C1 segment of cervical spinal cord (tissue), 14 donors: ENCODE measurements around the gene COA3.

Source experiments
- DNase-seq, 14 donors: peaks; one replicate each; lab custom pipeline; 2025; lab: John Stamatoyannopoulos, UW

COA3 gene

GRCh38 chr17:42818379-42818778 lies 19.9 kb upstream of the COA3 start:
- no peak for DNase-seq

DNA sequence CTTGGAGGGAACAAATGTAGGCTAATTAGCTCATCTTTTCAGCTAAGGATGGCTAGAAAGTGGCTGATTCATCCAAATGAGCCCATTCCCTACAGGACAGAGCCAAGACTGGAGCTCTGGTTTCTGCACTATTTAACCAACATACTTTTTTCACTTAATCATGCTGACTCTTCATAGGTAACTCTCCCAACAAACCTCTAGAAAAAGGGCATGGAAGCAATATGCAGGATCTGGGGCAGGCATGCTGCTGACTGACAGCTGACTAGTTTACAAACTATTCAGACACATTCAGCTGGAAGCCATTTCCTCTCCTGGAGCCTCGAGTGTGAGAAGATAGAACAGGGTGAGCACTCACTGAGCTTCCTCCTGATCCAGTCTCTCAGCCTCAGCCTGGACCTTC lies 19.4 kb upstream of the COA3 start:
- DNase-seq: no peak

GRCh38 chr17:42814633-42815399 lies 16.3 kb upstream of the COA3 start:
- no peak for DNase-seq

GRCh38 chr17:42809250-42809649 lies 10.7 kb upstream of the COA3 start:
- peak in 2 of 14 donors; percentile 1 to 25 for DNase-seq

DNA sequence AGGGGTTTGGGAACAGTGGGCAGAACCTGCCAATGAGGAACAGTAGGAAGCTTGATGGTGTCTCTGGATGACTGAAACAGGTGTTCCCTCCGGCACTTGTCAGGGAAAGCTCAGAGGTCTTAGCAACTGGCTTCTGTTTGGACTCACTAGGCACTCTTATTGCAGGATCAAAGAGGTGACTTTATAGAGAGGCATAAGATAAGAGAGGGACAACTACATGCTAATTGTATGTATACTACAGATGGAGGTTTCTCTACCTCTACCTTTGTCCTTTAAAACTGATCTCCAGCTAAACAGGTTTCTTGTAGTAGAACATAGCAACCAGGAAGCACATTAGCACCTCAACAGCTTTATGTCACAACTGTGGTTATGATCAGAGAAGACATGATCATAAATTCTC lies 7.7 kb upstream of the COA3 start:
- no peak for DNase-seq

DNA sequence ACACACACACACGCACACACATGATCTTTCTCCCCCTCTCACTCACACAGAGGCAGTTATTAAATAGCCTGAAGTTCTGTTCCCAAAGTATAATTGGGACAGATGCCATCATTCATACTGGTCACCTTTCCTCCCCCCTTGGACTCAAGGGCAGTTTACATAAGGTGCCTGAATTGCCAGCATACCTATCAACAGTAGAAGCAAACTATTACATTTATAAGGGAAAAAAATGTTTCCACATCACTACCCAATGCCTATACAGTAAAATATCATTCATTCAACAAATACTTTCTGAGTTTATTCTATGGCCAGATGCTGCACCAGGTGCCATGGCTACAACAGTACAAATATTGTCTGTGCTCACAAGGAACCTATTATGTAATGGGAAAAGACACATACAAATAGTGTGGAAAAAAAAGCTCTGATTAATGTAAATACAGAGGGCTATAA lies 6.4 kb upstream of the COA3 start:
- no peak for DNase-seq

DNA sequence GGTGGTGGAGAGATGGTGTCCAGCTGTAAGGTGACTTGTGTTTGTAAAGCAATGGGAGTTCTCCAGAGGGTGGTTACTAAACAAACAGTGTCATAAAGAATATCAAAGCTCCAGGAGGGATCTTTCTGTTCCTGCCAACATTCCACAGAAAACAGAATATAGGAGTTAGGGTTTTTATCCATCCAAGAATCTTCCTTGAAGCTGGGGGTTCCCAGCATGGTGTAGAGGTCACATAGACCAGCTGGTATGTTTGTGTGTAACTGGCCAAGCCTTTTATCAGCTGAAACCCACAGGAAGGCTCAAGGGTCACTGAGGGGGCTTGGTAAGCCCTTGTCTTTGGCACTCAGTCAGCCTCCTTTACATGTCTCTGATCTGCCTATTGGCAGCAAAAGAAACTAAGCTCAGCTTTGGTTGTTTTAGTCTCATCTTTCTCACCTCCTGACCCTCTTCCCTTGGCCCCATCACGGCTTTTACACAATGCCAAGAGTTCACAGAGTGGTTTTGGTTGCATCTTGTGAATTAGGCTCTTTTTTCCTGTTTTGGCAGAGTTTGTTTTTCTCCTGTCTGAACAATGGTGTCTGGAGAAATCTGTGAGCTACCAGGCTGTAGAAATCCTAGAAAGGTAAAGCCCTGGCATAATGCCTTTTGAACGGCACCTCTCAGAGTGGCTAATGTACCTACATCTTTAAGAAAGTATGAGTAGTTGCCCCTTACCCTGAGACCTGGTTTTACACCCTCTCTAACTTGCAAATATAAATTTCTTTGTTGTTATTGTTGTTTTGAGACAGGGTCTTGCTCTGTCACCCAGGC lies 4.8 kb upstream of the COA3 start:
- no peak for DNase-seq

DNA sequence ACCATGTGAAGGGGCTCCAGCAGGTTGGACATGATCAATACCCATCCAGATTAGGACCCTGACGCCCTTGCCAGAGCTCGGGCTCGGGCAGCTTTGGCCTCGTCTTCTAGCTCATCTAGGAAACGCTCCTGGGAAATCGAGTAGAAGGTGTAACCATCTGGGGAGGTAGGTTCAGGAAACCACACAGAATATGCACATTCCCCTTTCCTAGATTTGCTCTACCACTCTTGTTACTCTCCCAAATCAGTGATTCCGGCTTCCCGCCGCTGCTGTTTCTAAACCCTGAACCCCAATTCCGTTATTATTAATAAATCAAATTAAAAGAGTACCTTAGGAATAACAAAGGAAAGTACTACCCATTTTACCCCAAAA lies 507 bp downstream of the COA3 start:
- DNase-seq: no peak

DNA sequence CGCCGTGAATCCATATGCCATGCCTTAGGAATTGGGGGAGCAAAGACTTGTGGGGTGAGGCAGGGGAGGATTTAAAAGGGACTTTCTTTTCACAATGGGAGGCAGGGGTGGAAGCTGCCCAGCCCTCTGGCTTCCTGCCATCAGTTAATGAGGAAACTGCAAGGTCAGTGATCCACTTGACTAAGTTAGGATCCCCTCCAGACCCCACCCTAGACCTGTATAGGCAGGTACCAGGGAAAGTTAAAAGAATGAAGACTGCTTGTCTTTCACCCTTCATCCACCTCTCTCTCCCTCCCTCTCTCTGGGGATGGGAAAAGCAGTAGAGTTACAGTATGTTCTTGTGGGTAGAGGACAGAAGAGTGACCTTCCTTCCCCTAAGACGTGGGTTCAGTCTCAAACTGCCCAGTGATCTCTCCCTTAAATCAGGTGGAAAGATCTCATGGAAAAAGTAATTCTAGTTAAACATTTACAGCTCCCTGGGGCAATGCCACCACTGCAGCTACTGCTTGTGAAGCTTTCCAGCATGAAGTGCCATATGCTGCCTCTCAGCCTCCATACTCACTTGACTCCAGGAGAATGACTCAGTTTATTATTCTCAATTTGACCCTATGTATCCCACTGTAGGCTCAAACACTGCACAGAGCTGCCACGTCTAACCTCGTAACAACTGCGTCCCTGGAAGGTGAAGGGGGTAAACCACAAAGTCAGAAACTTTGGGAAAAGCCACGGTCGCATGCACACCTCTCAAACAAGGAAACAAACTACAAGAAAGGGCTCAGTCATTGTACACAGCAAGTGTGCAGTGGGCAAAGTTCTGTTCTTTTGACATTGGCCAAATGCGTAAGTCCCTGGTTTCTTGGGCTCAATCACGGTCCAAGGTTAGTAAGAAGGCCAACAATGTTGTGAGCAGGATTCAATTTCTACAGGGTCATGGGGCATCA lies 1.2 kb downstream of the COA3 start:
- DNase-seq: no peak

GRCh38 chr17:42796066-42796758 lies 2.3 kb downstream of the COA3 start:
- no peak for DNase-seq

DNA sequence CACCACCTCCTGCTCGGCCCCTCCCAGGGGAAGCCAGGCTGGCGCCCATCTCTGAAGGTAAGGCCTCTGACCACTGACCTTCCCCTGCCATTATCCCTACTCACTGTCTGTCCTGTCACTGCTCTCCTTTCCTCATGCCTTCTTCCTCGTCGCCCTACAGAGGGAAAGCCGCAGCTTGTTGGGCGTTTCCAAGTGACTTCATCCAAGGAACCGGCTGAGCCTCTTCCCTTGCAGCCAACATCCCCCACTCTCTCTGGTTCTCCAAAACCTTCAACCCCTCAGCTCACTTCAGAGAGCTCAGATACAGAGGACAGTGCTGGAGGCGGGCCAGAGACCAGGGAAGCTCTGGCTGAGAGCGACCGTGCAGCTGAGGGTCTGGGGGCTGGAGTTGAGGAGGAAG lies 3.0 kb downstream of the COA3 start:
- DNase-seq: no peak

- DNase-seq: no peak
Observed at GRCh38 chr17:42795061-42795460, 3.4 kb downstream of the COA3 start.

- no peak for DNase-seq
Observed at GRCh38 chr17:42792545-42792944, 6.0 kb downstream of the COA3 start.

- DNase-seq: no peak
Observed at GRCh38 chr17:42791948-42792347, 6.6 kb downstream of the COA3 start.

- DNase-seq: no peak
Observed at GRCh38 chr17:42787266-42787665, 11.2 kb downstream of the COA3 start.

- no peak for DNase-seq
Observed at GRCh38 chr17:42784811-42785592, 13.5 kb downstream of the COA3 start.

DNA sequence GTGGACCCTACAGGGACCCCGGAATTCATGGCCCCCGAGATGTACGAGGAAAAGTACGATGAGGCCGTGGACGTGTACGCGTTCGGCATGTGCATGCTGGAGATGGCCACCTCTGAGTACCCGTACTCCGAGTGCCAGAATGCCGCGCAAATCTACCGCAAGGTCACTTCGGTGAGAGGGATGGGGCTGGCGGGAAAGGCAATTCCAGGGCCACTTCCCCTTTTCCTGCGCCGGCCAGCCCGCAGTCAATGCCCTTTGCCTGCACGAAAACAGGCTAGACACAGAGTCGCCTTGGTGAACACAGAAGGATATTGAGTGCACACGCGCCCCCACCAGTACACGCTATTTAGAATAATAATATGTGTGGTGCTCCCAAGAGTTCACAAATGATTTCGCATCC lies 14.1 kb downstream of the COA3 start:
- DNase-seq: no peak

DNA sequence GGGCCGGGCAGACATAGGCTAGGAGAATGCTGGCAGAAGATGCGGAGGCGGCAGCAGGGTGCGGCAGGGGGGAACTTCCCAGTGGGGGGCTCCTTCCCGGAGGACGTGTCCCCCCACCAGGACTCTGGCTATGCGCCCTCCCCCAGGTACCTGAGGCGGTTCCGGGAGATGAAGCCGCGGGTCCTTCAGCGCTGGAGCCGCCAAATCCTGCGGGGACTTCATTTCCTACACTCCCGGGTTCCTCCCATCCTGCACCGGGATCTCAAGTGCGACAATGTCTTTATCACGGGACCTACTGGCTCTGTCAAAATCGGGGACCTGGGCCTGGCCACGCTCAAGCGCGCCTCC lies 14.7 kb downstream of the COA3 start:
- DNase-seq: no peak

DNA sequence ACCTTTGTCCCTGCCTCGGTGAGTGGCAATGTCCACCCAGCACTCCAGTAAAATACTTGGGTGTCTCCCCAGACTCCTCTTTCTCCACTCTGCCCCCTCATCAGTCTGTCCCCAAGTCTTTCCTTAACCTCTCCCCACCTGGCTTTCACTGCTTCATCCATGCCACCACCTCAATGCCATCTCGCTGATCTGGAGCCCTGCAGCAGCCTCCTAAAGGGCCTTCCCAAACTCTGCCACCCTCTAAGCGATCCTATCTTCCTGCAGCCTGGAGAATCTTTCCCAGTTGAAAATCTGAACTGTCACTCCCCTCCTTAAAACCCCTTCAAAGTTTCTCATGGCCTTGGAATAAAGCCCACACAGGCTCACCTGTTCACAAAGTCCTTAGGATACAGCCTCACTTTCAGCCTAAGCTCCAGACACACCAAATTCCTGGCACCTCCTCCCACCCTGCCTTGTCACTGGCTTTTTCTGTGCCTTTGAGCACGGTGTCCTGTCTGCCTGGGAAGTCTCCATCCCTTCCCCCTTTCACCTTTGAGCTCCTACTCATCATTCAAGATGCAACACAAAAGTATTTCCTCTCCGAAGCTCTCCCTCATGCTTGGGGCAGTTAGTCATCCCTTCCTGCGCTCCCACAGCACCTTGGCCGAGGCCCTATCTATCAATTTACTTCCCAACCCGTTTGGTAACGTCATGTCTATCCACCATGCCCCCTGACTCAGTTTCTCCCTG lies 15.3 kb downstream of the COA3 start:
- no peak for DNase-seq
